Measurements from ENCODE around the gene DMD. TPM values are rescaled to one million over a fixed set of nuclear protein-coding genes. Genes with fewer than 3 reads are reported as not detected.

The DMD gene
- polyA plus RNA-seq, 3 donors: 0.23 TPM; not detected in 2

GRCh38 chrX:31236231-31236630 lies 1975.1 kb downstream of the DMD start:
- no peak for DNase-seq
- Histone ChIP-seq H3K4me2 (replicated peaks; ENCODE audit: extremely low read depth, low read length, poor library complexity, severe bottlenecking) (no peak overlapping the region), H3K9me3 (replicated peaks in 1 of 2; ENCODE audit: control insufficient read depth in 1 of 2, insufficient read depth in 1 of 2, low read length in 2 of 2) (no peaks in the 10 kb centered on the region), H3K27ac (ENCODE audit: low read depth in 1 of 2, low read length in 2 of 2) (no peak overlapping the region), H2AFZ (ENCODE audit: insufficient read depth, low read depth, low read length, poor library complexity, severe bottlenecking) (no peak overlapping the region), H3K27me3 (ENCODE audit: control insufficient read depth in 2 of 2, insufficient read depth in 2 of 2, low read length in 2 of 2) (no peaks in the 10 kb centered on the region), H3K4me3 (replicated peaks in 1 of 3; ENCODE audit: low read depth in 2 of 3, low read length in 3 of 3) (no peak overlapping the region), H3K36me3 (replicated peaks in 1 of 2; ENCODE audit: control insufficient read depth in 1 of 2, insufficient read depth in 2 of 2, low read length in 2 of 2) (no peaks in the 10 kb centered on the region), H3K9ac (ENCODE audit: insufficient read depth, low read length, poor library complexity, severe bottlenecking) (no peak overlapping the region), H3K79me2 (ENCODE audit: insufficient read depth, low read length) (no peaks in the 10 kb centered on the region), H4K20me1 (ENCODE audit: insufficient read depth, low read length) (no peaks in the 10 kb centered on the region), H3K4me1 (ENCODE audit: control insufficient read depth in 1 of 2, insufficient read depth in 2 of 2, low read length in 2 of 2) (no peaks in the 10 kb centered on the region)
- no peak overlapping the region for H3K4me3 Mint-ChIP-seq
- intact Hi-C loops (cut with micrococcal nuclease): no loop called here
- 100% methylated on average over 4 of the region's 6 CpGs for WGBS (ENCODE audit: insufficient coverage)
- H3K27ac Mint-ChIP-seq: no peak overlapping the region
- H3K36me3 Mint-ChIP-seq: no peaks in the 10 kb centered on the region
- H3K27me3 Mint-ChIP-seq (ENCODE audit: low read depth in 3 of 3): peaks cover 0 to 5% (median 3%) of the 10 kb centered on the region in 3 donors
- no peak for TF ChIP-seq CTCF (IDR thresholded peaks at IDR 0.05)
- H3K9me3 Mint-ChIP-seq: peaks cover 0 to 3% (median 0%) of the 10 kb centered on the region in 7 donors
- peaks cover 2% of the 10 kb centered on the region for H3K4me1 Mint-ChIP-seq

GRCh38 chrX:31233941-31234496 lies 1977.3 kb downstream of the DMD start:
- Mint-ChIP-seq H3K4me1 (no peaks in the 10 kb centered on the region), H3K27ac (no peak overlapping the region)
- no peak overlapping the region for H3K4me2 ChIP-seq (replicated peaks; ENCODE audit: extremely low read depth, low read length, poor library complexity, severe bottlenecking)

More at GRCh38 chrX:31233941-31234496, 1977.3 kb downstream of the DMD start:
- Mint-ChIP-seq H3K27me3 (ENCODE audit: low read depth in 3 of 3) (peaks cover 0 to 8% (median 3%) of the 10 kb centered on the region in 3 donors), H3K36me3 (no peaks in the 10 kb centered on the region), H3K9me3 (peaks cover 0 to 3% (median 0%) of the 10 kb centered on the region in 7 donors), H3K4me3 (no peak overlapping the region)
- Histone ChIP-seq H3K27ac (ENCODE audit: low read depth in 1 of 2, low read length in 2 of 2) (no peak overlapping the region), H3K9me3 (replicated peaks in 1 of 2; ENCODE audit: control insufficient read depth in 1 of 2, insufficient read depth in 1 of 2, low read length in 2 of 2) (no peaks in the 10 kb centered on the region), H3K36me3 (replicated peaks in 1 of 2; ENCODE audit: control insufficient read depth in 1 of 2, insufficient read depth in 2 of 2, low read length in 2 of 2) (no peaks in the 10 kb centered on the region), H4K20me1 (ENCODE audit: insufficient read depth, low read length) (no peaks in the 10 kb centered on the region), H3K9ac (ENCODE audit: insufficient read depth, low read length, poor library complexity, severe bottlenecking) (no peak overlapping the region), H3K27me3 (ENCODE audit: control insufficient read depth in 2 of 2, insufficient read depth in 2 of 2, low read length in 2 of 2) (no peaks in the 10 kb centered on the region), H2AFZ (ENCODE audit: insufficient read depth, low read depth, low read length, poor library complexity, severe bottlenecking) (no peak overlapping the region), H3K79me2 (ENCODE audit: insufficient read depth, low read length) (no peaks in the 10 kb centered on the region), H3K4me3 (replicated peaks in 1 of 3; ENCODE audit: low read depth in 2 of 3, low read length in 3 of 3) (no peak overlapping the region), H3K4me1 (ENCODE audit: control insufficient read depth in 1 of 2, insufficient read depth in 2 of 2, low read length in 2 of 2) (no peaks in the 10 kb centered on the region)
- 80% methylated on average over 1 of the region's 4 CpGs for WGBS (ENCODE audit: insufficient coverage)
- TF ChIP-seq CTCF (IDR thresholded peaks at IDR 0.05): no peak
- no peak for DNase-seq
- intact Hi-C loops (cut with micrococcal nuclease): no loop called here

All from CD14-positive monocyte (primary cell).